NCI-H2081 (cell line): ENCODE measurements around the gene ZGRF1.
"Not testable (repeated sequence)": the region's sequence is repeated elsewhere in the genome, so short reads cannot be mapped to it uniquely, and the experiment has no call there.

ENCODE experiments used
- DNase-seq, 2 experiments: peaks; one replicate each; lab custom pipeline; 2025; lab: John Stamatoyannopoulos, UW

The ZGRF1 gene

DNA sequence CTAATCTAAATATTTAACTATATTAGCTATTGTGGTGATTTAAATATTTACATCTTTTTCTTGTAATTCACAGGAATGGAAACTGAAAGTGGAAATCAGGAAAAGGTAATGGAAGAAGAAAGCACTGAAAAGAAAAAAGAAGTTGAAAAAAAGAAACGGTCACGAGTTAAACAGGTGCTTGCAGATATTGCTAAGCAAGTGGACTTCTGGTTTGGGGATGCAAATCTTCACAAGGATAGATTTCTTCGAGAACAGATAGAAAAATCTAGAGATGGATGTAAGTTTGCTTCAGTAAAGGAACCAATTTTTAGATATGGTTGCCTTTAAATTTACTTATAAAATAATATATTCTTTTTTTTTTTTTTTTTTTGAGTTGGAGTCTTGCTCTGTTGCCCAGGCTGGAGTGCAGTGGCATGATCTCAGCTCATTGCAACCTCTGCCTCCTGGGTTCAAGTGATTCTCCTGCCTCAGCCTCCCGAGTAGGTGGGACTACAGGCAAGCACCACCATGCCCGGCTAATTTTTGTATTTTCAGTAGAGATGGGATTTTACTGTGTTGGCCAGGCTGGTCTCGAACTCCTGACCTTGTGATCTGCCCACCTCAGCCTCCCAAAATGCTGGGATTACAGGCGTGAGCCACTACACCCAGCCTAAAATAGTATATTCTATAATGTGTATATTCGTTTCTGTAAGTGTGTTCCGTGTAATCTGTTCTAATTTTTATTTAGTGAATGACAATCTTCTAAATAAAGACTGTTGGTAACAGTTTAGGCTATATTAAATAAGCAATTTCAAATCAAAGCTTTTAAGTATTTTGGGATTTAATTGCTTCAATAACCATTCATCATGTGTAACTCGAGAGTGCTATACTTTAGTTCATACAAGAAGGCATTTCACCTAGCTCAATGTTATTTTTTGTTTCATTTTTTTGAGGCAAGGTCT is 8.2 kb upstream of the ZGRF1 start:
- DNase-seq: not testable (repeated sequence)

DNA sequence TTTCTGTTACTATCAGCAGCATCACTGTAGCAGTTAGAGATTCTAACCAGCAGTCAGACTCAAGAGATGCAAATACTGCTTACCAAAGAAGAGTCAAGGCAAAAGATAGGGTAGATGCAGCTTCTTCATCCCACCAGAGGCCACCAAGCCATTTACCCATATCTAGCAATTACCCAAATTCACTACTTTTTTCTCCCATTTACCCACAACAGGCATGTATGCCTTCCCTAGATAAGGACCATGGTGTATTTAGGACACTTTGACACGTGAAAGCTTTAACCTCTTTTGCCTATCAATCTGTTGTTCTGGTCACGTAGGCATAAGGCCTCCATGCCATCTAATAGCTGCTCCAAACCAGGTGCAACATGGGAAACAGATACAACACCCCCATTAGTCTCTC is 5.8 kb upstream of the ZGRF1 start:
- DNase-seq: no peak

DNA sequence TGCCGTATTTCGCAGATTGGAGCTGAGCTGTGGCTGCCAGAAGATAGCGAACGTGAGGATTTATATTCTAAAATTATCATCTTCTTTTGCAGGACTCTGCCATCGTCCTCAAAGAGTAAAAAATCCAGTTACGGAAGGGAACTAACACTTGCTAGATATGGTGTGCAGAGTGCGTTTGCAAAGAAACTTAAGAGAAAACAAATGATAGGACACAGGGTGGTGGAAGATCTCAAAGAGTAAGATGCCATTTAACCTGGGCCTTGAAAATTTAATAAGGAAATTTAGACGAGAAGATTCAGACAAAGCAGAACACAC is 800 bp upstream of the ZGRF1 start:
- no peak for DNase-seq

DNA sequence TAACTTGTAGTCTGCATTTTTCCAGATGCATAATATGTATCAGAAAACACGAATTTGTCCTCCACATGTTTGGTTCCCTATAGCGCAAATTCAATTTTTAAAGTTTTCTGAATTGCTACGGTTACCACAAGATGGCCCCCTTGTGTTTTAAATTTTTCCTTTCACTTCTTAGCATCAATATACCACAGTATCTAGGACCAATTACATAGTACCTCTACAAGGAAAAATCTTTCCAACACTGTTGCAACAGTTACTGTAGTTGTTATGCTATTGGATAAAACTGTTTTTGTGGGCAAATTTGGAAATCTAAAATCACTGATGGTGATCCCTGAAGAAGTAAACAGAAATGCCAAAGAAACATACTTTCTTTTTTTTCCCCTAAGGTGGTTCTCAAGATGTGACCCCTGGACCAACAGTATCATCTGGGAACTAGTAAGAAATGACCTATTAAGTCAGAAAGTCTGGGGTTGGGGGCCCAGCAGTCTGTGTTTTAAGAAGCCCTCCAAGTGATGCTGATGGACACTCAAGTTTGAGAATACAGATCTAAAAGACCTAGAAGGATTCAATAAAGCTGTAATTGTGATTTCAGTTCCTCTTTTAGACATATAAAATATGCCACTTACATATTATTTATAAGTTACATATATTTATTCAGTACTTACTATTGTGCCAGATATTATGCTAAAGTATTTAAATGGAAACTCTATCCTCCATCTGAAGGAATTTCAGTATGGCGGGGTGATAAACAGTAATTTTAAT is 3.1 kb downstream of the ZGRF1 start:
- DNase-seq: peak in 1 of 2 experiments; percentile 35

DNA sequence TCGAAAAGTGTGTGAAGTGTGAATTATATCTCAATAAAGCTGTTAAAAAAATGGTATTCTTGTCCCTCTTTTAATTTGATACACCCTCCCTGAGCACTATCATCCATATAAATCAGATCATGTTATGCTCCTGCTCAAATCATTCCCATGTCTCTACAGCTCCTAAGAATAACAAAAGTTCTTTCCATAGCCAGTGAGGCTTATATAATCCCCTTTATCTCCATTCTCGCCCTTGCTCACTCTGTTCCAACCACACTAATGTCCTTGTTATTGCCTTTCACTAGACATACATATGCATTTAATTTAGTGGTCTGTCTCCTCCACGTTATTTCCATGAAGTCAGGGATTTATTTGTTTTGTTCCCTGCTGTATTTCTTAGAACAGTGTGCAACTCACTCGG is 10.5 kb downstream of the ZGRF1 start:
- DNase-seq: no peak

DNA sequence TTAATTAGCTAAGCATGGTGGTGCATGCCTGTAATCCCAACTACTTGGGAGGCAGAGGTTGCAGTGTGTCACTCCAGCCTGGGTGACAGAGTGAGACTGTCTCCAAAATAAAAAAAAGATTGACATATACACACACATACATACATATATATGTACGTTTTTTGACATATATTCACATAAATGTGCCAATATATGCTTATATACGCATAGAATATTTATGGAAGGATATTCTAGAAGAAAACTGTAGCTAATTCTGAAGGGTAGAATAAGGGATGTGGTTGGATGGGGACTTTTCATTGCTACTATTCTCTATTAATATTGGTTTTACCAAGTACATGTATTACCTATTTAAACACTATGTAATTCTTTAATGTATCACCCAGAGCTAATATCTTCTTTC is 19.7 kb downstream of the ZGRF1 start:
- no peak for DNase-seq

DNA sequence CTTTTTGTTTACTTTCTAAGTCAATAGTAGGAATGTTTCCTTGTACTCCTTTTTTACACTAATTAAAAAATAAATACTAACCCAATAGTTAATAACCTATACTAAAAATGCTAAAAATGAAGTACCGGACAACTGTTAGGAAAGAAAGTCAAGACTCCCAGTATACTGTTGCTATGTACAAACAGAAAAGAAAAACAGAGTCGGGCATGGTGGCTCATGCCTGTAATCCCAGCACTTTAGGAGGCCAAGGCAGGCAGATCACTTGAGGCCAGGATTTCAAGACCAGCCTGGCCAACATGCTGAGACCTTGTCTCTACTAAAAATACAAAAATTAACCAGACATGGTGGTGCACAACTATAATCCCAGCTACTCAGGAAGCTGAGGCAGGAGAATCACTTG is 23.9 kb downstream of the ZGRF1 start:
- not testable (repeated sequence) for DNase-seq

DNA sequence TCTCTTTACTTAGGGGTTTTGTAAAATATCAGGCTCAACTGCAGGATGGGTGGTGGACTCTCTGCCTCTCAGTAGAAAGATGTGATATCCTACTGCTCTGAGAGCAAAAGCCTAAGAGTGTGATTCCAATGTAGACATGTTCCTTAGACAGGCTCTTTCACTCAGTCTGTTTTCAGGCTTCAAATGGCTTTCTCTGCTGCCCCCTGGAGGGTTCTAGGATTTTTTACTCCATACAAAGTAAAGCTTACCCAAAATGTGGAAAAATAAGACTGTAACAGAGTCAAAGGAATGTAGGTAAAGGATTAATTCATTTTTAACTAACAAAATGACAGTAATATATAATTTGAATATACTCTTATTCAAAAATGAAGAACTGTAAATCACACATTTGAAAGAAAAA is 32.1 kb downstream of the ZGRF1 start:
- DNase-seq: peak; percentile 24 to 30

DNA sequence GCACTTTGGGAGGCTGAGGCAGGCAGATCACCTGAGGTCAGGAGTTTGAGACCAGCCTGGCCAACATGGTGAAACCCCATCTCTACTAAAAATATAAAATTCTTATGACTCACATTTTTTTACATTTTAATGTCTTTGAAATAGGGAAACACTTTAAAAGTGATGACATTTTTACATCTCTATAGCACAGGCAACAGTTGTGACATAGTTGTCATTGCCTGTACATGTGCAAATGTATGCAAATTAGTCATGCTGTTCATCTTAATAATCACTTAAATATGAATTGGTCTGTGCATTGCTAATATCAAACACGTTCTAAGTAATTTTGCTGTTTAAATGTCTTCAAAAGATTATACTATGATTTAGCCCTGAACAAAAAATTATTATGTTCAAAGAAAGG is 41.7 kb downstream of the ZGRF1 start:
- no peak for DNase-seq

DNA sequence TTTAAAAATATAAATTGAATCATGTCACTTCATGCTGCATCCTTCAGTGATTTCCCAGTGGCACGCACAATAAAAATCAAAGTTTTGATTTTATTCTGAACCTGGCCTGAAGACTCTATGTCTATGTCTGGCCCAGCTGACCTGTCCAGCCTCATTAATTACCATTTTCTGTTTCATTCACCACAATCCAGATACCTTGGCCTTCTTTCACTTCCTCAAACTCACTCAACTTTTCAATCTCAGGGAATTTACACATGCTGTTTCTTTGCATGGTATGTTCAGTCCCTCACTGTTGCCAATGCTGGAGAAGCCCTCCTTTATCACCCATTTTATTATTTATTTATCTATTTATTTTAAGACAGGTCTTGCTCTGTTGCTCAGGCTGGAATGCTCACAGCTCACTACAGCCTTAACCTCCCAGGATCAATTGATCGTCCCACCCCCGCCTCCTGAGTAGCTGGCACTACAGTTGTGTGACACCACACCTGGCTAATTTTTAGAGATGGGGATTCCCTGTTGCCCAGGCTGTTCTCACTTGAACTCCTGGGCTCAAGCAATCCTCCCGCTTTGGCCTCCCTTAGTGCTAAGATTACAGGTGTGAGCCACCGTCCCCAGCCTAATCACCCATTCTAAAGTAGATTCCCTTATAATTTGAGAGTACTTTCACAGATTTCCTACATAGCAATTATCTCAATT is 43.1 kb downstream of the ZGRF1 start:
- DNase-seq: no peak

DNA sequence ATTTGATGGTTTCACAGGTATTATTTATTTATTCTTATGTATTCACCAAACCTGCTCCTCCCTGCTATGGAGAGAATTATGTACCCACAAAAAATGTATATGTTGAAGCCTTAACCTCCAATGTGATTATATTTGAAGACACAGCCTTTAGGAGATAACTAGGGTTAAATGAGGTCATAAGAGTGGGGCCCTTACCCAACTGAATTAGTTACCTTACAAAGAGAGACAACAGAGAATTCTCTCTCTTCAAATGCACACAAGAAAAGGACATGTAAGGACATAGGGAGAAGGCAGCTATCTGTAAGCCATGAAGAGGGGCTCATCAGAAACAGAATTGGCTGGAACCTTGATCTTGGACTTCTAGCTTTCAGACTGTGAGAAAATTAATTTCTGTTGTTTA is 44.0 kb downstream of the ZGRF1 start:
- DNase-seq: no peak

DNA sequence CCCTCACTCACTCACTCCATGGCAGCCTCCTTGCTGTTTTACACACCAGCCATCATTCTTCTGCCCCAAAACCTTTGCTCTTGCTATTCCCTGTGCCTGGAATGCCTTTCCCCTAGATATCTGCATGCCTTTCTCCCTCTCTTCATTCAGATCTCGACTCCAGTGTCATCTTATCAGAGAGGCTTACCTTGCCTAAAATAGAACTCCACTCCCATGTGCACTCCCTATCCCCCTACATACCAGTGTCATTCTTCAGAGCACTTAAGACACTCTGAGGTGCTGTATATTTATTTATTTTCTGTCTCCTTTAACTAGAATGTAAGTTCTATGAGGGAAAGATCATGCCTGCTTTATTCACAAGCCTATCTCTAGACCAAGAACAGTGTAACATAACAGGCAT is 45.1 kb downstream of the ZGRF1 start:
- no peak for DNase-seq

DNA sequence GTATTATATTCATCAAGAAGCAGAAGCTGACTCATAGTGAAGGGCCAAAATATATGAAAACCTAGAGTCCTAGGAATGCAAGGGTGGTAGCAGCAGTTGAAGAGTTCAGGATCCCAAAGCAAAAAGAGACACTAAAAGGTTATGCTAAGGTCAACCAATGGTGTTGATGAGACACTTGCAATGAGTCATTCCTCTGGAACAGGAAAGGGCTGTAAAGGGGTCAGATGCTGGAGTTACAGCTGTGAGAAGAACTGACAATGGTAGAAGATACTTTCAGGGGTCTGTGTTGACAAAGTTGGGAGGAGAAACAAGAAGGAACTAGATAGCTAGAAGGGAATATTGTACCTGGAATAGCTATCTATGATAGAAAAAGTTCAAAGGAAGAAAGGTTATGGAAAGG is 47.5 kb downstream of the ZGRF1 start:
- no peak for DNase-seq

DNA sequence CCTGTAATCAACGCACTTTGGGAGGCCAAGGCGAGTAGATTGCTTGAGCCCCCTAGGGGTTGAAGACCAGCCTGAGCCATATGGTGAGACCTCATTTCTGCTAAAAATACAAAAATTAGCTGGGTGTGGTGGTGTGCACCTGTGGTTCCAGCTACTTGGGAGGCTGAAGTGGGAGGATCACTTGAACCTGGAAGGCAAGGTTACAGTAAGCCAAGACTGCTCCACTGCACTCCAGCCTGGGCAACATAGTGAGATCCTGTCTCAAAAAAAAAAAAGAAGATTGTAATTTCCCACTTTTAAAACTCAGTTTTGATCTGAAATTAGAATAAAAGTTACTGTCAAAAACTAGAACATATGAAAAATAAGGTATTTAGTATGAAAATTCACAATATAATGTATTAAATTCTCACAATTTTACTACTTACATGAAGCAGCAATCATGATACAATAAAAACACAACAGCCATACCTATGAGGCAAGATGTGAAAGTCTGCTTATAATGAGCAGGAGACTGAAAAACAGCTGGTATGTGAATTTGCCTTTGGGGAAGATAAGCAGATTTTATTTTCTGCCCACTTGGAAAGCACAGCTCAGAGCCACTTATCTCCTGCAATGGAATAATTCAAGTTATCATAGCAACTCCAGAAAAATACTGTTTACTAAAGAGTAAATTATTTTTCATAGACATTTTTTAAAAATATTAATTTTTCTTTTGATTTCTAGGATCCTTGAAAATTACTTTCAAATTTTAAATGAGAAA is 50.6 kb downstream of the ZGRF1 start:
- DNase-seq: no peak

DNA sequence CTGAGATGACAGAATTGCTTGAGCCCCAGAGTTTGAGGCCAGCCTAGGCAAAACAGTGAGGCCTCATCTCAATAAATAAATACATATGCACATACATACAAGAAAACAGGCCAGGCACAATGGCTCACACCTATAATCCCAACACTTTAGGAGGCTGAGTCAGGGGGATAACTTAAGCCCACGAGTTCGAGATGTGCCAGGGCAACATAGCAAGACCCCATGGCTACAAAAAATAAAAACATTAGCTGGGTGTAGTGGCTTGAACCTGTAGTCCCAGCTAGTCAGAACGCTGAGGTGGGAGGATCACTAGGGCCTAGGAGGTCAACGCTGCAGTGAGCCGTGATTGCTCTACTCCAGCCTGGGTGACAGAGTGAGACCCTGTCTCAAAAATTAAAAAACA is 69.2 kb downstream of the ZGRF1 start:
- DNase-seq: no peak

DNA sequence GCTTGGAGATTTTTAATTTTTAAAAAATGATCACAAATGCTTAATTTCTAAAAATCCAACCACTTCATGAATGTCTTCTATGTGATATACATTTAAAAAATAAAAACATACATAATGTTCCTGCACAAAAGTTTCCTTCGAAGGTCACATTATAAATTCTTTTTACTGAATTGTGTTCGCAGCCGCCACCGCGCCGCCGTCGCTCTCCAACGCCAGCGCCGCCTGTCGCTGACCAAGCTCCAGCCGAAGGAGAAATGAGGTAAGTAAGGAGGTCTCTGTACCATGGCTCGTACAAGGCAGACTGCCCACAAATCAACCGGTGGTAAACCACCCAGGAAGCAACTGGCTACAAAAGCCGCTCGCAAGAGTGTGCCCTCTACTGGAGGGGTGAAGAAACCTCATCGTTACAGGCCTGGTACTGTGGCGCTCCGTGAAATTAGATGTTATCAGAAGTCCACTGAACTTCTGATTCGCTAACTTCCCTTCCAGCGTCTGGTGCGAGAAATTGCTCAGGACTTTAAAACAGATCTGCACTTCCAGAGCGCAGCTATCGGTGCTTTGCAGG is 71.9 kb downstream of the ZGRF1 start:
- DNase-seq: no peak

DNA sequence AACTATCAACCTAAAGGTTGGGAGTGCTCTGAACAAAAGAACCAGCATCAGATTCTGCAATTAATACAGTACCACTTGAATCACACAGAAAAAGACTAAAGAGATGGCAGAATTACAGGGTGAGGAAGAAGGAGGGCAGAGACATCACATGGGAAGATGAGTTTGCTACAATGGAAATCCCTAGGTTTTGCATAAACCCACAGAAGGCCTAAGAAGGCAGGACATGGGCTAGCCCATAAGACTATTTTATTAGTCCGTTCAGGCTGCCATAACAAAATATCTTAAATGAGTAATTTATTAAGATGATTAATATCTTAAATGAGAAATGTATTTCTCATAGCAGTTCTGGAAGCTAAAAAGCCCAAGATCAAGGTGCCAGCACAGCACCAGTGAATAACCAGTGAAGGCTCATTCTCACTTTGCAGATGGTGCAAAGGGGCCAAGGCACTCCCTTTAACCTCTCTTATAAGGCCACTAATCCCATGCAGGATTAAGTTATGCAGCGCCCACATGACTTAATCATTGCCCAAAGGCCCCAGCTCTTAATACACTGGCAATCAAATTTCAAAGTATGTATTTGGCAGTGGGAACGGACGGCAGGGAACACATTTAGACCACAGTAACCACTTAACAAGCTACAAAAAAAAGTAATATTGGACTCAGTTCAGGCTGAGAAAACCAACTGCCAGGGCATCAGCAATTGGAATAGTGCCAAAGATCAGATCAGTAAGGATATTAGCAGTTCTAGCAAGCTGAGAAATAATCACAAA is 73.1 kb downstream of the ZGRF1 start:
- no peak for DNase-seq

DNA sequence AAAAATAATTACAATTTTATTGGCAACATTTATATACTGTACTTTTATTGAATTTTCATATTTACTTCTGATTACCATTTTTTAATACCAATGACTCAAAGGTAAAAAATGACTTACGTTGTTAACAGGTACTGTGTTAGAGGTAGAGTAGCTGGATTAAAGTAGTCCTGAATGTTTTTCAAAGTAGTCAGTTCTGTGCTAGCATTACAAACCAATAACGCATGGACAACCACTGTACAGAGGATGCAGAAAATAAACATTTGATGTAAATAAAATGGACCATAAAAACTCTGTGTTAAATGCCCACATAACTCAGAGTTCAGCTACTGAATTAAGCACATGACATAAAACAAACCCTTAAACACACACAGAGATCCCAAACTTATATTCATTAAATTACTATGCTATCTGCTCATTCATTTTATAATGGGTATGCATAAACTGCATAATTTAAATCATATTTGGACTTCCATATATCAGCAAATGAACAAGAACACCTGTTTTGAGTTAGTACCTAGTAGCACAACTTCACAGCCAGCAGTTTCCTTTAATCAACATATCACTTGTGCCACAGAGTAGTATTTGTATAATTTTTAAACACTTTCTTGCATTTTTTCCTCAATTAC is 74.3 kb downstream of the ZGRF1 start:
- no peak for DNase-seq

DNA sequence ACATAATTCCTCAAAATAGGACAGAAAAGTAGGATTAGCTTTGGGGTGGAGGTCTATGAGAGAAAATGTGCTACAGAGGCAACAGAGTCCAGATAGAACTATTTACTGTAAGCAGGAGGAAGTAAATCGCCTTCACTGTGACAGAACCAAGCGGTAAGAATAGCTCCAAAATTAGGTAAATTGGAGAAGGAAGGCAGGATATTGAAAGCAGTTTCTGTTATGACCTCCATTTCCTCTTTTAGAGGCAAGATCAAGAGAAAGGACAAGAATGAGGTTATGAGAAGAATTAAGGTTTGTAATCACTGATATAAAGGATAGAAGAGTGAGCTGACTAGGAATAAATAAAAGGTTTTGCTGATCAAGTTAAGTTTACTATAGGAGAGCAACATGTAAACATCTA is 76.6 kb downstream of the ZGRF1 start:
- no peak for DNase-seq

DNA sequence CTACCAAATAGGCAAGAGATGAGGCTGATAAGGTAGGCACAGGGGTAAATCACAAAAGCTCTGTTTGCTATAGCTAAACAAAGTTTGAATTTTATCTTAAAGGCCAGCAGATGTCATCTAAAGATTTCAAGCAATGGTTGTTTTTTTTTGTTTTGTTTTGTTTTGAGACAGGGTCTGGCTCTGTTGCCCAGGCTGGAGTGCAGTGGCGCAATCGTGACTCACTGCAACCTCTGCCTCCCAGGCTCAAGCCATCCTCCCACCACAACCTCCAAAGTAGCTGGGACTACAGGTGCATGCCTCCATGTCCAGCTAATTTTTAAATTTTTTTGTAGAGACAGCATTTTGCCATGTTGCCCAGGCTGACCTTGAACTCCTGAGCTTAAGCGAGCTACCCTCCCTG is 77.7 kb downstream of the ZGRF1 start:
- DNase-seq: no peak
